Right cardiac atrium (tissue), 5 donors: Measurements from ENCODE around the gene CHRNA3. TPM values are rescaled to one million over a fixed set of nuclear protein-coding genes. Genes with fewer than 3 reads are reported as not detected.
A peak's percentile ranks its signal among the peaks of the same experiment; 100 is the strongest.

Experiments used
- ATAC-seq, 2 donors: fragments of 200-7000 bp; cut with Tn5 transposase; one replicate each; pipeline versions ENCODE4 v1.8.0 to v1.9.1; 2020; ENCODE audit warnings: moderate library complexity in 2 of 2, mild to moderate bottlenecking in 1 of 2
- DNase-seq, 3 donors: peaks; one replicate each; pipeline ENCODE4 v3.0.0-alpha.2; 2020
- H3K27ac ChIP-seq: one replicate; pipeline ENCODE4 v1.5.1; 2013; ENCODE audit warnings: mild to moderate bottlenecking, low read length, control low read depth, moderate library complexity
- H3K27me3 ChIP-seq: one replicate; pipeline ENCODE4 v1.6.1; 2013; ENCODE audit not compliant: control insufficient read depth, insufficient read depth
- H3K4me1 ChIP-seq: one replicate; pipeline ENCODE4 v1.6.1; 2013; ENCODE audit warnings: low read length; ENCODE audit not compliant: control insufficient read depth, insufficient read depth
- H3K4me3 ChIP-seq: one replicate; pipeline ENCODE4 v1.5.1; 2013; ENCODE audit warnings: low read length, control low read depth
- H3K9me3 ChIP-seq: one replicate; pipeline ENCODE4 v1.6.1; 2013; ENCODE audit warnings: low read length; ENCODE audit not compliant: control insufficient read depth
- WGBS: extraction: QIAGEN DNeasy Blood & Tissue Kit; methylation state at CpG from one replicate; pipeline ENCODE4 v1.1.7; 2013; 5-methylcytosine and 5-hydroxymethylcytosine counted together
- intact Hi-C, 4 donors: fragments of 100-400 bp; cut with DNase I; formaldehyde crosslinking; loops; one replicate each; pipeline versions ENCODE4 v1.11.0 to v1.14.0; 2022 to 2023
- polyA plus RNA-seq: library from polyadenylated mRNA; stranded (reverse); fragments of 200-250 nt; gene quantifications from one replicate; pipeline ENCODE4 v1.2.3, GENCODE V29; 2013
- total RNA-seq, 4 donors: library from RNA; stranded (reverse); fragmentation: NEBNext Ultra II Directional; extraction: Animal tissue kit (Norgen Biotek cat#: 25700); gene quantifications; one replicate each; pipeline ENCODE4 v1.2.1, GENCODE V29; 2021
- donor health status: healthy with polysubstance abuse.
- donor health status: DM: no; HTN: yes; CAD: no.
- donor health status: DM: no; HTN: no; CAD: no.
- donor health status: DM: no; HTN: yes; CAD: no; lungs with severe emphysema.
- donor health status: DM: yes; HTN: yes; CAD: no.

CHRNA3 gene
- total and polyA plus RNA-seq, 5 donors: 0.11 to 1.3 (median 0.99) TPM; not detected in 1

DNA sequence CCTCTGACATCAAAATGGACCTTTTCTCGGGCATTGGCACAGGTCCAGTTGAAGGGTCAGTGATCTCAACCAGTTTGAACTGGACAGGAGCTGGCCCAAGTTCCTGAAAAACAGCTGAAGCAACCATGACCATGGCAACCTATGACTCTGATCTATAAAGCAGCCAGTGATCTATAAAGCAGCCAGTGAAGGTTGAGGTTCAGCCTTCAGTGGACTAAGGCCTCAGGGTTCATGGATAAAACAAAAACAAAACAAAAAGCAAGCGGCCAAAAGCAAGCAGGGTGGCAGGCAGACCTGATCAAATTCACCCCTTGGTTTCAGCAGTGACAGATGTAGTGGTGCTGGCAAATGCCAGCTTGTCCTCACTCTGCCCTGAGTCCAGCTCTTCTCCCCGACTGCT lies 30.2 kb upstream of the CHRNA3 start:
- no peak for DNase-seq
- intact Hi-C loops: no loop called here
- H3K4me3 ChIP-seq: no peak overlapping the region
- H3K4me1 ChIP-seq: no peaks in the 10 kb centered on the region
- H3K9me3 ChIP-seq: no peaks in the 10 kb centered on the region
- H3K27me3 ChIP-seq: no peaks in the 10 kb centered on the region
- no peak overlapping the region for H3K27ac ChIP-seq
- ATAC-seq: no peak
- WGBS: 56% methylated on average over 3 of the region's 3 CpGs

DNA sequence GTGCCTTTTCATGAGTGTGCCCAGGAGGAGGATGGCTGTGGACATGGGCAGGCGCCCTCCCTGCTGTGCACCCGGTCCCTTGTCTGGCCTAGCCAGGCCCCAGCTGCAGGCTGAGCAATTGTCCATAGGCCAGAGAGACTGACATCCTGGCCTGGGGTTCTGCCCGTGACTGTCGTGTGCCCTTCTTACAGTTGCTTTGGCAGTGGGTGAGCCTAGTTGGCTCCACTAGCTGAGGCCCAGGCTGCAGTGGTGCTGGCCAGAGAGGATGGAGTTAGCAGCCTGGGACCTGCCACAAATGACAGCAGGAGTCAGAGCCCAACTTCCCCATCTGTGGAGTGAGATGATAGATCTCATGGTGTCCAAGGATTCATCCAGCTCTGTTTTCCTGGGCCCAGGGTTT lies 29.2 kb upstream of the CHRNA3 start:
- Histone ChIP-seq H3K27me3 (no peaks in the 10 kb centered on the region), H3K9me3 (no peaks in the 10 kb centered on the region), H3K27ac (no peak overlapping the region), H3K4me3 (no peak overlapping the region), H3K4me1 (no peaks in the 10 kb centered on the region)
- DNase-seq (no peak), ATAC-seq (peak in 1 of 2 donors; percentile 33)
- intact Hi-C loops: no loop called here
- WGBS: 75% methylated on average over 4 of the region's 4 CpGs

DNA sequence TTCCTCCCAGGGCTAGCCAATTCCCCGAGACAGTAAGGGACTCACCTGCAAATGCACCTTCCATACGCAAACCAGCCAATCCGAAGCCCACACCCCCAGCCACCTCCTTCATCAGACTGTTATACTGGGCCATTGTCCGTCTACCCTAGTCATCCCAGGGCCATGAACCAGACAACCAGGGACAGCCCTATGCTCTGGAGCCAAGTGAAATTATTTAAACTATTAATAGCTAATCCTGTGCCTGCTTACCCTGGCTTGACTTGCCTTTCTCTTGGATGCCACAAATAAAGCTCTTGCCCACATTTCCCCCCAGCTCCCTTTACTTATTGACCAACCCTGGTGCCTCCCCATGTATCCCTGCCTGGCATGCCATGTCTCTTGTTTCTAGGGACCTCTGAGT lies 24.2 kb upstream of the CHRNA3 start:
- ATAC-seq (no peak), DNase-seq (no peak)
- WGBS: 85% methylated on average over 4 of the region's 4 CpGs
- H3K27me3 ChIP-seq: no peaks in the 10 kb centered on the region
- no peak overlapping the region for H3K4me3 ChIP-seq
- no peaks in the 10 kb centered on the region for H3K9me3 ChIP-seq
- intact Hi-C loops: no loop called here
- H3K27ac ChIP-seq: no peak overlapping the region
- no peaks in the 10 kb centered on the region for H3K4me1 ChIP-seq

DNA sequence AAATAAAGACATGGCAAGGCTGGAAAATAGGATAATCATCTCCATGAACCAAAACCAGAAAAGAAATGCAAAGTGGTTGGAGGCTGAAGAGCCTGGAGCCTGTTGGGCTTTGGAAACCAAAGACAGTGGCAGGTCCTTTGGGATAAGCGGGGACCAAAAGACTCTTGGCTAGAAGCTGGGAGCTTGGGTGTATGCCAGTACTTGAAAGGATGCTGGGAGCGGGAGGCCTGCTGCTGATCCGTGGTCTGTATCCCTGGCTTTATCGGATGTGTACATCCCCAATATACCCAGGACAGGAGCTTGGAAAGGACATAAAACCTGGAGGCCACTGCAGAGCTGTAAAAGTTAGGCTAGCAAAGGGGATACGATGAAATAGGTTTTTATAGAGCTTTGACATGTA lies 21.5 kb upstream of the CHRNA3 start:
- no peak for ATAC-seq
- H3K27ac ChIP-seq: no peak overlapping the region
- 56% methylated on average over 5 of the region's 5 CpGs for WGBS
- H3K9me3 ChIP-seq: no peaks in the 10 kb centered on the region
- no peak for DNase-seq
- H3K4me1 ChIP-seq: no peaks in the 10 kb centered on the region
- H3K4me3 ChIP-seq: no peak overlapping the region
- H3K27me3 ChIP-seq: no peaks in the 10 kb centered on the region
- intact Hi-C loops: loop anchor here in 1 of 4 donors (5.0 kb wide), 1 partner anchor 65 kb away; no protein-coding TSS in a partner anchor

DNA sequence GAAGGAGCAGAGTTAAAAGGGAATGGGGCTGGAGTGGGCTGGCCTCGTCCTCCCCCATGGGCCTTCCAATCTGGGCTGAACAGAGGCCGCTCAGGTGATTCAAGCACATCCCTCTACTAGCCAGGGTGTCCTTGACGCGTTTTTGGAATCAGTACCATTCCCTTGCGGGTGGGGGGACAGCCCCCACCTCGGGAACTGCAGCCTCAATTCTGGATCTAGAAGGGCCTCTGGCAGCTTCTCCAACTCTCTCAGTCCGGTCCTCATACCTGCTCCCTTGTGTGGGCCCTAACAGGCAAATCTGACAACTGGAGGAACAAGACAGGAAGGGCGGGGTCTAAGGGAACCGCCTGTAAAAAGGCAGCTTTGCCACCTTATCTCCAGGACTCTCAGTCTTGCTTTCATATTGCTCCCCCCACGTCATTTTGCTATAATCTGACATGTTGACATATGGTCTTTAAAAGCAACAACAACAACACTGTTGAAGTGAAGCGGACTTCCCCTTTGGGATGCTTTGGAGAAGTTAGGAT lies 21.0 kb upstream of the CHRNA3 start:
- H3K4me3 ChIP-seq: no peak overlapping the region
- H3K27ac ChIP-seq: no peak overlapping the region
- 54% methylated on average over 11 of the region's 11 CpGs for WGBS
- no peaks in the 10 kb centered on the region for H3K27me3 ChIP-seq
- DNase-seq (no peak), ATAC-seq (no peak)
- H3K9me3 ChIP-seq: no peaks in the 10 kb centered on the region
- H3K4me1 ChIP-seq: no peaks in the 10 kb centered on the region
- intact Hi-C loops: loop anchor here in 1 of 4 donors (5.0 kb wide), 1 partner anchor 65 kb away; no protein-coding TSS in a partner anchor

DNA sequence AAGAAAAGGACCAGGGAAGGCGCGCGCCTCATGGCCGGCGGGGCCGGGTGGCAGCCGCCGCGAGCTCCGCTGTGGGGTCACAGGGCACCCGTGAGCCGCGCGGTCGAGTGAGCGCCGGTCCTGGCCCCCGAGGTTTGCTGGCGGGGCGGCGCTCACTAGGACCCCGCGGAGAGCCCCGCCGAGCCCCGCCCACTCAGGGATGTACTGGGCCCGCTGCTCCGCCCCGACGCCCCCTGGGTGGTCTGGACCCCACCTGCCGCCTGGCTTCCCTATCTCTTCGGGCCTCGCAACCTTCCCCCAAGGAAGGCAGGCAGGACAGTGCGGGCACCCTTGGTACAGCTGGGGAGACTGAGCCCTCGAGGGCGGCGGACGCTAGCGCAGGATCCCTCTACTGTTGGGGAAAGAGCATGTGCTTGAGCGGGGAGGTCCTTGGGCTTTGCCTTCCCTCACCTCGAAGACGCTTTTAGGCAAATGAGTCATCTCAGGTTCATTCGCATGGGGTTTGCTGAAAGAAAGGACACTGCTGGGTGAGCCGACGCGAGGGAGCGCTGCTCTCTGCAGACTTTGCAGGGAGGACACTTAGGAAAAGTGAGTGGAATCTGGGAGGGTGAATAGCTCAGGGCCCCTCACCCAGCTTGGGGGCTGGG lies 20.4 kb upstream of the CHRNA3 start, which contains the start of gene CHRNB4:
TSS of gene CHRNB4 (minus strand) at position 109 of the 647 bp plus-strand sequence. CDS start at position 32, 77 bp downstream.
- ATAC-seq (peak; percentile 52 to 61), DNase-seq (peak in 1 of 3 donors; percentile 58)
- Histone ChIP-seq H3K4me1 (no peaks in the 10 kb centered on the region), H3K9me3 (no peaks in the 10 kb centered on the region), H3K27me3 (no peaks in the 10 kb centered on the region), H3K27ac (no peak within 1 kb of the TSS), H3K4me3 (peak within 1 kb of the TSS; percentile 18)
- intact Hi-C loops: loop anchor here in 1 of 4 donors (5.0 kb wide), 1 partner anchor 66 kb away; no protein-coding TSS in a partner anchor
- WGBS: 9% methylated on average over 47 of the region's 47 CpGs

DNA sequence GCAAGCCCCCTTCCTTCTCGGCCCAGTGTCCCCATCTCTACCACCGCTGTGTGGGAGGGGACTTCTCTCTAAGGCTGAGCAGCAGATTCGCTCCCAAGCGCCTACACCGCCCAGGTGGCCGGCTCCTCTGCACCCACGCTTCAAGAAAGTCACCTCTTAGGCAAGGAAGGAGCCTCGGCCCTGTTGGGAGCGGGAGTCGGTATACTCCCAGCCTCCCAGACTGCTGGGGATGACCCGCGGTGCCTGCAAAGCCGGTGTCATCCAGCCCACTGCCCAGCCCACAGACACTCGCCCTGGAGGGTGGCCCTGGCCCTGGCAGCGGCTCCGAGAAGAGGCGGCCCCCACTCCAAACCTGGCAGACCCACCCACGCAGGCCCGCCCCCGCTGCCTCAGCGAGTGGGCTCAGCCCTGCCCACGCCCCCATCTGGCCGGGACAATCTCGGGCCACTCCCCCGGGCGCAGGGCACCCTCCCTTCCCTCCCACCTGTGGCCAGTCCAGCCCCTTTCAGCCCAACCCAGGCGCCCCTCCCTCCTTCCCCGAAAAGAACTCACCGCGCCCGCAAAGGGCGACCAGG lies 19.8 kb upstream of the CHRNA3 start:
- intact Hi-C loops: loop anchor here in 1 of 4 donors (5.0 kb wide), 1 partner anchor 67 kb away; no protein-coding TSS in a partner anchor
- no peaks in the 10 kb centered on the region for H3K9me3 ChIP-seq
- H3K4me1 ChIP-seq: no peaks in the 10 kb centered on the region
- 15% methylated on average over 29 of the region's 32 CpGs for WGBS
- H3K27ac ChIP-seq: no peak overlapping the region
- peak overlapping the region; percentile 18 for H3K4me3 ChIP-seq
- DNase-seq (peak in 1 of 3 donors; percentile 59), ATAC-seq (peak; percentile 27)
- H3K27me3 ChIP-seq: no peaks in the 10 kb centered on the region

DNA sequence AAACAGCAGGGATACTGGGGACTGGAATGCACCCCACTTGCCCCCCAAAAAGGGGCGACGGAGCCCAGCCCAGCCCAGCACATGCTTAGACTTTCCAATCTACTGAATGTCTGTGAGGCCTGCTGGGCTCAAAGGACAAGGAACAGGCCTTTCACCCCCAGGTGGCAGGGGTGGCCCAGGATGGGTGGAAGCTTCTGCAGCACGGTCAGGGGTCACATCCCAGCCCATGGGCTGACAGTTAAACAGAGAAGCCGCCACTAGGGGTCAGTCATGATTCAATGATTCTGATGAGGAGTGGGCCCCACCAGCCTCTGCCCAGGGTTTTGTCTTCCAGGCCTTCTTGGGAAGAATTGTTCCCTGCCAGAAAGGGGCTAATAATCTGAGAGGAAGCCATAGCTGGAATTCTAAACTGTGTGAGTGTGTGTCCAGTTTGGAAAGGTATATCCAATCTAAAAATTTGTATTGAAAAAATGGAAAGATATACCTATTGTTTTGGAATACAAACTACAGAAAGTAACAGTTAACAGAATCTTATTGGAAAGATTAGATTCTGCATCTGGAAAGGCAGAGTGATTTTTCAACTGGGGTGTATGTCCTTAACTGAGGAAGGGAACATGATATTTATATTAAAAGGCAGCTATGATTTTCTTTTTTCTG lies 18.0 kb upstream of the CHRNA3 start:
- Histone ChIP-seq H3K4me3 (no peak overlapping the region), H3K4me1 (no peaks in the 10 kb centered on the region), H3K27ac (no peak overlapping the region), H3K9me3 (no peaks in the 10 kb centered on the region), H3K27me3 (no peaks in the 10 kb centered on the region)
- ATAC-seq (peak in 1 of 2 donors; percentile 61), DNase-seq (peak in 1 of 3 donors; percentile 60)
- intact Hi-C loops: no loop called here
- 44% methylated on average over 4 of the region's 4 CpGs for WGBS

DNA sequence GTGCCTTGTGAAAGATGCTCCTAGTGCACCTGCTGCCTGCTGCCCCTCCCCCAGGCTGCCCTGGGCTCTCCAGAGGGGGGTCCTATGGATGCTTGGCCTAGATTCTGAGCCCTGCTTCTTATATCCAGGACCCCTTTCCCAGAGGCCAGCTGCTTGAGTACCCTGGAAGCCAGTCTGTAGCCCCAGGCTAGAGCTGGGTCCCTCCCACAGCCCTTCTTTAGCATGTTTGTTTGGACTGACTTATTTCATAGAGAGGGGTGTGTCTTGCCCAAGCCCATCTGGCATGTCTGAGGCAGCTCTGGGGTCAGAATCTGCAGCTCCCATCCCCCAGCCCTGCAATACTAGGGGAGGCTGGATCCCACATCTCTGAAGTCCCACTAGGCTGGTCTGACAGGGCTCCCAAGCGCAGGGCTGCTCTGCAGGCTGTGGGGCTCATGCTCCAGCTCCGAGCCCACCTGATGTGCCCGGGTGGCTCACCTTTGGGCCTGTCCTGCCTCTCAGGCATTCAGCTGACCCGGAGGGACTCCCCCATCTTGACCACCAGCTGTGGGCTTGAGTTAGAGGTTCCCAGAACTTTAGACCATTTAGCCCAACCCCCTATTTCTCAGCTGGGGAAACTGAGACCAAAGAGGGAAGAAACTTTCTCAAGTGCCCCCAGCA lies 17.1 kb upstream of the CHRNA3 start:
- no peak for ATAC-seq

DNA sequence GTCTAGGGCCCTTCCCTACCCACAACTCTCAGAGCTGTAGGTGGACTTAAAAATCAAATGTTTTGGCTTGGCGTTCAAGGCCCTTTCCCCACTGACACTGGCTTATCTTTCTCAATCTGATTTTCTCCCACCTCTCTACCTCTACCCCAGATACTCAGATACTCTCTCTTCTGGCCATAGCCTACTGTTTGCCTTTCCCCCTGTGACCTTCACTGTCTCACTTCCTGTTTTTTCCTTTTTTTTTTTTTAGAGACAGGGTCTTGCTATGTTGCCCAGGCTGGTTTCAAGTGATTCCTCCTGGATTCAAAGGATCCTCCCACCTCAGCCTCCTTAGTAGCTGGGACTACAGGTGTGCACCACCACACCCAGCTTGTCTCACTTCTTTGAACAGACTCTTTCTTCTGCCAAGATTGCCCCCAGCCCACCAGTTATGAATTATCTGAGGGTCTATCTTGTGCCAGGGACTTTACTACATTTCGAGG lies 15.6 kb upstream of the CHRNA3 start:
- H3K27ac ChIP-seq: no peak overlapping the region
- WGBS: 88% methylated on average over 2 of the region's 2 CpGs
- H3K27me3 ChIP-seq: no peaks in the 10 kb centered on the region
- intact Hi-C loops: no loop called here
- H3K9me3 ChIP-seq: no peaks in the 10 kb centered on the region
- H3K4me3 ChIP-seq: no peak overlapping the region
- H3K4me1 ChIP-seq: no peaks in the 10 kb centered on the region
- DNase-seq (no peak), ATAC-seq (no peak)

More for the DNA sequence above, 17.1 kb upstream of the CHRNA3 start:
- H3K27me3 ChIP-seq: no peaks in the 10 kb centered on the region
- no peak overlapping the region for H3K4me3 ChIP-seq
- H3K9me3 ChIP-seq: no peaks in the 10 kb centered on the region
- H3K4me1 ChIP-seq: no peaks in the 10 kb centered on the region
- H3K27ac ChIP-seq: no peak overlapping the region
- whole genome bisulfite sequencing: 79% methylated on average over 4 of the region's 4 CpGs
- intact Hi-C loops: no loop called here
- no peak for DNase-seq
